SH-SY5Y (cell line): ENCODE measurements around the gene CD28.

ENCODE experiments used
- GATA2 ChIP-seq: IDR thresholded peaks from 2 replicates; pipeline ENCODE4 v1.6.1; 2011; ENCODE audit warnings: mild to moderate bottlenecking, low read depth, low read length
- GATA3 ChIP-seq: IDR thresholded peaks from 2 replicates; pipeline ENCODE4 v1.6.1; 2011; ENCODE audit warnings: low read depth, mild to moderate bottlenecking, low read length, moderate library complexity

GRCh38 chr2:203763241-203763937 is 57.0 kb downstream of the CD28 start:
- no peak for TF ChIP-seq GATA2
- TF ChIP-seq GATA3: no peak
